NCI-H2227 (cell line): ENCODE measurements around the gene HNRNPK.
"Not testable (repeated sequence)": the region's sequence is repeated elsewhere in the genome, so short reads cannot be mapped to it uniquely, and the experiment has no call there.

ENCODE experiments used
- DNase-seq: peaks from one replicate; lab custom pipeline; 2025; ENCODE audit not compliant: unreplicated experiment; lab: John Stamatoyannopoulos, UW

HNRNPK gene

DNA sequence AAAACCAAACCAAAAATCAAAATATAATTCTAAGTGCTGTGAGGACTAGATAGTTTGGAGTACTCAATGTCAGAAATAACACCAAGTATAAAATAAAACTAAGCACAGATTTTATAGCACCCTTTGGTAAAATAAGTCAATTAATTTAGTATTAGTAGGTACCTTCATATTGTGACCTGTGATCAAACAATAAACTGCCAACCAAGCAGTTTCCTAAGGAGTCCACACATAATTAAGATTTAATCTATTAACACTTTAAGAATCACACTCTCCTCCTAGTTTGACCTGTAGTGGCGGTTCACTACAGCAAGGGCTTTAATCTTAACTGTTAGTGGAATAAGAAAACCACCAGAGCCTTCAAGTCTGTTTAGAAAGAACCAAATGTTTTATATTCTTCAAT, 2.8 kb downstream of the HNRNPK start:
- no peak for DNase-seq

DNA sequence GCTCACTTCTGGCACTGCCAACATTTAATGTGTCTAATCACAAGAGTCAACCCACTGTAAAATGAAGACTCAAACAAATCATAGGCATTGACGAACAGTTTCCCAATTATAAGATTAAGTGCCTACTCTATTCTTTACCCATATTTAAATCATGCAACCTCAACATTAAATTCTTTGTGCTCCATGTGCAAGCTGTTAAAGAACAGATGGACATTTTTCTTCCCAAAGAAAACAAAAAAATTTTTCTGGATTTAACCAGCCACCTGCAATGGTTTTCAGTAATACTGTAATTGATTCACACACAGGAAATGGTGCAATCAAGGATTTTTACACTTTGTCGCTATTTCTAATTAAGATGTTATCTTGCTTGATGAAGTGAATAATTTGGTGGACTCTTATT, 3.6 kb downstream of the HNRNPK start:
- DNase-seq = no peak

GRCh38 chr9:83975300-83975699, 4.7 kb downstream of the HNRNPK start:
- DNase-seq = no peak

DNA sequence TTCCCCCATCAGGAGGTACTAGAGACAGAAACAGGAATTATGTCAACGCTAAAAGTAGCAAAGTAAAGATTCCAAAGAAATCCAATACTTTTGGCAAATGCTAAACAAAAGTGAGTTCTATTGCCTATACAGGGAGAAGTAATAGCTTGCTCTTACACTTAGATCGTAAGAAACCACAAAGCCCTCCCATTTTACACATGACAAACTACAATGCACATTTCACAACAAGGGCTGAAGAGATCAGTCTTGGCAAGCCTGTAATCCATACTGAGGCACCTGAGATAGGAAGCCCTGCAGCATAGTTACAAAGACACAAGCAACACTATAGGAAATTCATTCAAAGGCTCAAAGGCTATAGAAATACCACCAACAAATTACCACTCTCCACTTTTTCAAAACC, 7.7 kb downstream of the HNRNPK start:
- no peak for DNase-seq

DNA sequence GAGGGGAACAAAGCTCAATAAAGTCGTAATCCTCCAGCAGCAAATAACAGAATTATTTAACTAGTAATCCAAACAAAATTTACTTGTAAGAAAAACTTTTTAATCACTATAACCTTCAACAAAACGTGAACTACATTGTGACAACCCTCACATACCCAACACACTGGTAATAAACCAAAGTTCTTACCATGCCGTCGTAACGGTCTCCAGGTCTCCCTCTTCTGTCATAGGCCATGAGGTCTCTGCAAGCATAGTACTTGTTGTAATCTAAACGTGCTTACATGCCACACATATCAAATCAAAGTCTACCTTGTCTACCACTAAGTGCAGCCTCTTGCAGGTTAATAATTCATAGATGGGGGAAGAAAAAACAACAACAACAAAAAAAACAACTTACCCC, 8.5 kb downstream of the HNRNPK start:
- DNase-seq = no peak

DNA sequence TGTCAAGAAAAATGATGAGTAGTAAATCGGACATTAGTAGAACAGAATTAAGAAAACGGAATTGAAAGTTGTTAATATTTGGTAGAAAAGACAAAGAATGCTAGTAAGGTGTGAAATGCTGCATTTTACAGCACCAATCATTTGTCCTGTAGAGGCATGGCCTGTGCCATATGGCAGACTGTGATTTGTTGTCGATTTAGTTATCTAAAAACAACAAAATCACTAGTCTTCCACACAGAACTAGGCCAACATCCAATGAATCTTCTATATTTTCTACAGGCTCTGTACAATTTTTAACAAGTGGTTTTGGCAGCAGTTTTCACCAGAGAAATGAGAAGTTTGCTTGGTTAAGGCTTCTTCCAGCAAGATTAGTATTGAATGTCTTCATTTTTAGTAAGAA, 10.4 kb downstream of the HNRNPK start:
- DNase-seq = no peak

DNA sequence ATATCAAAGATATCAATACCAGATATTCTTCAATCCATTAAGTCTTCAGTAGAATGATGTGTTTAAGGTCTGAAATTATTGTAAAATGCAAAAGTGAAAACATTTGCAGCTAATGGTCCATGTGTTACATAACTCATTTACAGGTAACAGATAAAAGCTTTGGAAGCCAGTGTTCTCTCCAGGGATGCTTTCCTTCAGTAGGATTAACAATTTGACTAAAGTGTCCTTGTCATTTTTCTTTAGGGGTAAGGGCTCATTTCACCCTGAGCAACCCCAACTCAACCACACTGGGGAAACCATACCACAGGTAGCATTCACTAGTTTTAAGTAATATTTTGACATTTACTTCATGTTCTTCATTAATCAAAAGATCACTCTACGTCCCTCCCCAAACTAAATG, 12.9 kb downstream of the HNRNPK start:
- DNase-seq = no peak

DNA sequence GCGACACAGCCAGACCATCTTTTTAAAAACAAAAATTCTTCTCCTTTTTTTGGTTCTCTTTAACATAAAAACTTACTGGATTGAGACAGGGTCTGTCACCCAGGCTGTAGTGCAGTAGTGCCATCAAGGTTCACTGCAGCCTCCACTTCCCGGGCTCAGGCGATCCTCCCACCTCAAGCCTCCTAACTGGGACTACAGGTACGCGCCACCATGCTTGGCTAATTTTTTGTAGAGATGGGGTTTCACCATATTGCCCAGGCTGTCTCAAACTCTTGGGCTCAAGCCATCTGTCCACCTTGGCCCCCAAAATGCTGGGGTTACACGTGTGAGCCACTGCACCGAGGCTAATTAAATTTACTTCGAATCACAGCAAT, 13.8 kb downstream of the HNRNPK start:
- DNase-seq = no peak

DNA sequence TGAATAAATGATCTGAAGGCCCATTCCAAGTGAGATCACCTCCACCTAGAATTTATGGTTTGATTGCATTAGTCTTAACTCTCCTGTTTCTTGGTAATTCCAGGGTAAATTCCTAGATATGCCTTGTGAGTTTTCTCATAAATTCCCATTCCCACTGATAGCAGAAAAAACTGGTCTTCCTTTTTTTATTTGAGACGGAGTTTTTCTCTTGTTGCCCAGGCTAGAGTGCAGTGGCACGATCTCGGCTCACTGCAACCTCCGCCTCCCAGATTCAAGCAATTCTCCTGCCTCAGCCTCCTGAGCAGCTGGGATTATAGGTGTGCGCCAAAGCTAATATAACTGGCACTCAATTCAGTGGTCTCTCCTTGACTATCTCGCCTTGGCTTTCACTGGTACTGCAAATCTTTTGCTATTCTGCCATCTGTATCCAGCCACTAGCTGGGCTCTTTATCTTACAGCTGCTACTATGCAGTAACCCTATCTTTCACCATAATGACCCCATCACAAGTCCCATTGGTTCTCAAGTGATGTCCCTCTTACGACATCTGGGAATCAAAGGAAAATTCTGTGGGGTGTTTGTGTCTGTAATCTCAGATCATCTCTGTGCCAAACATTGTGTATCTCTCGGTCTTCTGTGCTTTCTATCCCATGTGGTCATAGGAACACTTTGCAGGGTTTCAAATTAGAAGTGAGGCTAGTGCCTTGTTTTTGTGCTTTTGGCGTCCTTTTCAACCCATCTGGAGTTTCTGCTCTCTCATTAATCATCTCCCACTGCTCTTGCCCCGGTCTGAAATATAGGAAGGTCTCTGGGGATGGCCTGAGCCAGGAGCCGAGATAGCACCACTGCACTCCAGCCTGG, 14.4 kb downstream of the HNRNPK start:
- peak; percentile 19 for DNase-seq

DNA sequence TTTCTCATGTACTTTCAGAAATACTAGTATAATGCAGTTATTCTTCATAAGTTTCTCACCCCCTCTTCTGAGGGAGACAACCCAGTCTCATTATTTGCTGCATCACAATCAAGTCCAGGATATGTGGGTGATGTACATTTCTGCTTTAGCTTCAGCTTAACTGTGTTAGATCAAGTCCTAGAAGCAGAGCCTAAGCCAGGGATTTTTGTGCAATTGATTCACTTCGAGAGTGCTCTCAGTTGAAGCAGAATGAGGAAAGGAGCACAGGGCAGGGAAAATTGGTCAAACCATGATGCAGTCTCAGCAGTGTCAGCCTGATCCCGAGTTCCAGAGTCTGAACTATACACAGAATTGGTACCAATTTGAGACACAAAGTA, 15.1 kb downstream of the HNRNPK start:
- DNase-seq = no peak

- no peak for DNase-seq
Observed at GRCh38 chr9:83962165-83962564, 17.9 kb downstream of the HNRNPK start.

DNA sequence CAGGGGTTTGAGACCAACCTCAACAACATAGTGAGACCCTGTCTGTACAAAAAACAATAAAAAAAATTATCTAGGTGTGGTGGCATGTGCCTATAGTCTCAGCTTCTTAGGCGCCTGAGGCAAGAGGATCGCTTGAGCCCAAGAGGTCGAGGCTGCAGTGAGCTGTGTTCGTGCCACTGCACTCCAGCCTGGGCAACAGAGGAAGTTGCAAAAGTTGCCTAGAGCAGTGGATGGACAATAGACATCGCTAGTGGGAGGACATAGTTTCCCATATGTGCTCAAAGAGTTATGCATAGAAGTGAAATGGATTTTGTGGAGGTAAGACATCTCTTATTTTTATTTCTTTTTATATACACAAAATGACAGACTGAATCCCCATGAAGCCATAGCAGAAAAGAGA, 19.0 kb downstream of the HNRNPK start:
- no peak for DNase-seq

- no peak for DNase-seq
Observed at GRCh38 chr9:83959061-83959460, 21.0 kb downstream of the HNRNPK start.

- no peak for DNase-seq
Observed at GRCh38 chr9:83957248-83957513, 22.8 kb downstream of the HNRNPK start.

GRCh38 chr9:83956436-83957247, 23.4 kb downstream of the HNRNPK start:
- peak; percentile 78 for DNase-seq

GRCh38 chr9:83956086-83956435, 24.0 kb downstream of the HNRNPK start:
- peak; percentile 19 for DNase-seq

GRCh38 chr9:83948096-83948495, 31.9 kb downstream of the HNRNPK start:
- DNase-seq = not testable (repeated sequence)

GRCh38 chr9:83940590-83941303, 39.3 kb downstream of the HNRNPK start:
- DNase-seq = no peak

GRCh38 chr9:83937861-83938455, 42.1 kb downstream of the HNRNPK start:
- DNase-seq = peak; percentile 82

GRCh38 chr9:83936523-83936922, 43.5 kb downstream of the HNRNPK start:
- no peak for DNase-seq

DNA sequence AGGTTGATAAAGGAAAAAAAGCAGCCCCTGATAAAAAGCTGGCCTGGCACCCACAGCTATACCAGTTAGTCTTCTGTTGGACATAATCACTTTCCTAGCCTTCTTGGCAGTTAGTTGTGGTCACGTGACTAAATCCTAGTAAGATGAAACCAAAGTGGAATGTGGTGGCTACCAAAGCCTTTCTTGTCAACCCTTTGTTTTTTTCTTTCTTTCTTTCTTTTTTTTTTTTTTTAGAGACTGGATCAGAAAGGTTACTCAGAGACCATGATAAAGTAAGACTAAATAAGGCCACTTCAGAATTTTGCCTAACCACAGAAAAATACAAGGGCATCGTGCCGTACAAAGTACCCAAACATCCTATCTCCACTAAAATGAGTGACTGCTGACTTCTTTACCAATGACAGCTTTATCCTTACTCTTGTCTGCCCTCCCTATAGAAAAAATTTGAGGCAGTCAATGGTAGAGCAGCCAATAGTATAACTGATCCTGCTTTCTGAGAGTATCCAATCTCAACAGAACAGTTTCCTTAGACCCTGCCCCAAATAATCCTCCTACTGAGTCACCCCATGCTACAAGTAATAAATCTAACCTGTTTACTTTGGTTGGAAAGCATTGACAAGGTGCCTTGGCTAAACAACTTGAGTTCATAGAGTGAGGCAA, 44.6 kb downstream of the HNRNPK start:
- no peak for DNase-seq
